Measurements from ENCODE around the gene CAMK2N1. TPM values are rescaled to one million over a fixed set of nuclear protein-coding genes. Genes with fewer than 3 reads are reported as not detected.

Gene CAMK2N1
- total and polyA plus RNA-seq, 10 of the 15 experiments (the other 5 are each of a cell fraction or from before 2014, with no cell fraction given): 0.23 TPM; not detected in 9

GRCh38 chr1:20507564-20508410 lies 21.8 kb upstream of the CAMK2N1 start, which contains the start of gene MUL1 (continued):
- TF ChIP-seq SKIL (IDR thresholded peaks at IDR 0.05; ENCODE audit: low read depth, poor library complexity, severe bottlenecking): no peak
- no peak for TF ChIP-seq KAT2A (conservative IDR thresholded peaks at IDR 0.05; ENCODE audit: control insufficient read depth, low read depth, low read length)
- TF ChIP-seq ATF2 (IDR thresholded peaks at IDR 0.05; ENCODE audit: low read length): no peak
- TF ChIP-seq, protein P1, sequence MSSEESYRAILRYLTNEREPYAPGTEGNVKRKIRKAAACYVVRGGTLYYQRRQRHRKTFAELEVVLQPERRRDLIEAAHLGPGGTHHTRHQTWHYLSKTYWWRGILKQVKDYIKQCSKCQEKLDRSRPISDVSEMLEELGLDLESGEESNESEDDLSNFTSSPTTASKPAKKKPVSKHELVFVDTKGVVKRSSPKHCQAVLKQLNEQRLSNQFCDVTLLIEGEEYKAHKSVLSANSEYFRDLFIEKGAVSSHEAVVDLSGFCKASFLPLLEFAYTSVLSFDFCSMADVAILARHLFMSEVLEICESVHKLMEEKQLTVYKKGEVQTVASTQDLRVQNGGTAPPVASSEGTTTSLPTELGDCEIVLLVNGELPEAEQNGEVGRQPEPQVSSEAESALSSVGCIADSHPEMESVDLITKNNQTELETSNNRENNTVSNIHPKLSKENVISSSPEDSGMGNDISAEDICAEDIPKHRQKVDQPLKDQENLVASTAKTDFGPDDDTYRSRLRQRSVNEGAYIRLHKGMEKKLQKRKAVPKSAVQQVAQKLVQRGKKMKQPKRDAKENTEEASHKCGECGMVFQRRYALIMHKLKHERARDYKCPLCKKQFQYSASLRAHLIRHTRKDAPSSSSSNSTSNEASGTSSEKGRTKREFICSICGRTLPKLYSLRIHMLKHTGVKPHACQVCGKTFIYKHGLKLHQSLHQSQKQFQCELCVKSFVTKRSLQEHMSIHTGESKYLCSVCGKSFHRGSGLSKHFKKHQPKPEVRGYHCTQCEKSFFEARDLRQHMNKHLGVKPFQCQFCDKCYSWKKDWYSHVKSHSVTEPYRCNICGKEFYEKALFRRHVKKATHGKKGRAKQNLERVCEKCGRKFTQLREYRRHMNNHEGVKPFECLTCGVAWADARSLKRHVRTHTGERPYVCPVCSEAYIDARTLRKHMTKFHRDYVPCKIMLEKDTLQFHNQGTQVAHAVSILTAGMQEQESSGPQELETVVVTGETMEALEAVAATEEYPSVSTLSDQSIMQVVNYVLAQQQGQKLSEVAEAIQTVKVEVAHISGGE (CRISPR knock-in tag; IDR thresholded peaks at IDR 0.05): peak; percentile 48; the same call in 1 of the 2 replicates
- no peak for TF ChIP-seq ZNF274 (IDR thresholded peaks at IDR 0.05; ENCODE audit: insufficient read depth, insufficient read length)
- TF ChIP-seq BRCA1 (IDR thresholded peaks at IDR 0.05; ENCODE audit: low read depth, low read length): no peak
- peak; percentile 70 for TF ChIP-seq PKNOX1 (IDR thresholded peaks at IDR 0.05)
- TF ChIP-seq, protein P2, sequence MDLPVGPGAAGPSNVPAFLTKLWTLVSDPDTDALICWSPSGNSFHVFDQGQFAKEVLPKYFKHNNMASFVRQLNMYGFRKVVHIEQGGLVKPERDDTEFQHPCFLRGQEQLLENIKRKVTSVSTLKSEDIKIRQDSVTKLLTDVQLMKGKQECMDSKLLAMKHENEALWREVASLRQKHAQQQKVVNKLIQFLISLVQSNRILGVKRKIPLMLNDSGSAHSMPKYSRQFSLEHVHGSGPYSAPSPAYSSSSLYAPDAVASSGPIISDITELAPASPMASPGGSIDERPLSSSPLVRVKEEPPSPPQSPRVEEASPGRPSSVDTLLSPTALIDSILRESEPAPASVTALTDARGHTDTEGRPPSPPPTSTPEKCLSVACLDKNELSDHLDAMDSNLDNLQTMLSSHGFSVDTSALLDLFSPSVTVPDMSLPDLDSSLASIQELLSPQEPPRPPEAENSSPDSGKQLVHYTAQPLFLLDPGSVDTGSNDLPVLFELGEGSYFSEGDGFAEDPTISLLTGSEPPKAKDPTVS (IDR thresholded peaks at IDR 0.05; ENCODE audit: low read depth, low read length): no peak
- no peak for TF ChIP-seq CEBPB (IDR thresholded peaks at IDR 0.05; ENCODE audit: borderline replicate concordance in 1 of 2, low read depth in 2 of 2, low read length in 2 of 2)
- no peak for TF ChIP-seq YBX1 (IDR thresholded peaks at IDR 0.05)
- peak; percentile 37; the same call in 1 of the 2 replicates for TF ChIP-seq TAF1 (IDR thresholded peaks at IDR 0.05; ENCODE audit: borderline replicate concordance, low read depth, low read length)
- no peak for TF ChIP-seq ZBTB33 (IDR thresholded peaks at IDR 0.05)
- no peak for TF ChIP-seq HDAC2 (IDR thresholded peaks at IDR 0.05)
- no peak for TF ChIP-seq CTCF (IDR thresholded peaks at IDR 0.05 in 2 of 3, conservative IDR thresholded peaks at IDR 0.05 in 1 of 3; ENCODE audit: control insufficient read depth in 2 of 3, extremely low read depth in 1 of 3, insufficient read depth in 1 of 3, low read depth in 3 of 3, low read length in 3 of 3)
